OCI-LY1 (cell line): Measurements from ENCODE around the gene MATN3.

Source experiments
- CTCF ChIP-seq: fragments of 200-600 bp; sonication (generic), shearing (Covaris generic); IDR thresholded peaks from 2 replicates; pipeline ENCODE4 v1.5.1; 2017; ENCODE audit warnings: mild to moderate bottlenecking, antibody characterized with exemption, low read length, moderate library complexity, mixed read lengths
- EZH2 ChIP-seq: fragments of 200-600 bp; sonication (generic), shearing (Covaris generic); IDR thresholded peaks from 2 replicates; pipeline ENCODE4 v1.8.0; 2017; ENCODE audit warnings: borderline replicate concordance, mixed run types, mild to moderate bottlenecking, antibody characterized with exemption, low read length, moderate library complexity, mixed read lengths

GRCh38 chr2:19963386-19963785 is 49.1 kb downstream of the MATN3 start:
- TF ChIP-seq EZH2 (no peak), CTCF (no peak)
